Neural progenitor cell (in vitro differentiated cells): ENCODE results near the gene CD300LB.

Source experiments
- CTCF ChIP-seq: fragments of 200-600 bp; sonication (generic); IDR thresholded peaks from 2 replicates; pipeline ENCODE4 v1.5.1; 2017; ENCODE audit warnings: antibody characterized with exemption, mild to moderate bottlenecking
- EZH2 ChIP-seq: fragments of 200-600 bp; sonication (generic); IDR thresholded peaks from 2 replicates; pipeline ENCODE4 v1.6.1; 2017; ENCODE audit warnings: antibody characterized with exemption, mild to moderate bottlenecking, moderate library complexity

GRCh38 chr17:74502861-74503260, 28.4 kb downstream of the CD300LB start:
- TF ChIP-seq CTCF, result no peak
- no peak for TF ChIP-seq EZH2
